CD4-positive, alpha-beta T cell (primary cell): ENCODE results near the gene IGF1R. TPM values are rescaled to one million over a fixed set of nuclear protein-coding genes. Genes with fewer than 3 reads are reported as not detected.

Experiments used
- ATAC-seq: fragments of 200-7000 bp; cut with Tn5 transposase; one replicate; pipeline ENCODE4 v1.10.0; 2022; ENCODE audit warnings: mild to moderate bottlenecking; ENCODE audit not compliant: poor library complexity
- CTCF ChIA-PET: fragments of 350-600 bp; sonication (Branson Sonifier 250); formaldehyde crosslinking; loops from one replicate; lab custom pipeline; 2021; ENCODE audit warnings: antibody characterized with exemption, inconsistent platforms; lab: Charles Lee
- POLR2A ChIA-PET: fragments of 350-600 bp; sonication (Branson Sonifier 250); formaldehyde crosslinking; loops from one replicate; lab custom pipeline; 2021; ENCODE audit warnings: antibody characterized with exemption, inconsistent platforms; lab: Charles Lee
- DNase-seq, 14 experiments: peaks; one replicate each; pipeline ENCODE4 v3.0.0-alpha.2; 2013 to 2020; ENCODE audit warnings: mixed read lengths in 2 of 14
- H3K27ac ChIP-seq, 2 donors: one replicate each; pipeline versions ENCODE4 v1.5.1 to v1.7.0; 2013; ENCODE audit warnings: low read length in 2 of 2, low read depth in 1 of 2, mild to moderate bottlenecking in 1 of 2
- H3K27me3 ChIP-seq, 2 experiments: 1 replicate in 1 of 2; 2 replicates in 1 of 2; pipeline versions ENCODE4 v1.6.1 to v1.7.0; 2013; ENCODE audit warnings: low read length in 2 of 2, control low read depth in 1 of 2, mild to moderate bottlenecking in 1 of 2, moderate library complexity in 1 of 2; ENCODE audit not compliant: insufficient read depth in 2 of 2, control insufficient read depth in 1 of 2
- H3K36me3 ChIP-seq: one replicate; pipeline ENCODE4 v1.6.1; 2013; ENCODE audit warnings: low read length, control low read depth; ENCODE audit not compliant: insufficient read depth
- H3K4me1 ChIP-seq: one replicate; pipeline ENCODE4 v1.6.1; 2013; ENCODE audit warnings: low read length, control low read depth; ENCODE audit not compliant: insufficient read depth
- H3K4me3 ChIP-seq: one replicate; pipeline ENCODE4 v1.5.1; 2013; ENCODE audit warnings: mild to moderate bottlenecking, low read length, moderate library complexity
- H3K9me3 ChIP-seq, 2 experiments: 1 replicate in 1 of 2; 2 replicates in 1 of 2; pipeline versions ENCODE4 v1.6.1 to v1.7.0; 2013; ENCODE audit warnings: low read length in 2 of 2, mild to moderate bottlenecking in 2 of 2, control low read depth in 1 of 2, moderate library complexity in 1 of 2; ENCODE audit not compliant: control insufficient read depth in 1 of 2, insufficient read depth in 1 of 2
- H3K27ac Mint-ChIP-seq: one replicate; pipeline ENCODE4 v1.8.0; 2020; ENCODE audit warnings: mixed read lengths
- H3K27me3 Mint-ChIP-seq: one replicate; pipeline ENCODE4 v1.8.0; 2021; ENCODE audit warnings: mixed read lengths
- H3K36me3 Mint-ChIP-seq: one replicate; pipeline ENCODE4 v1.8.0; 2021; ENCODE audit warnings: low read depth, mixed read lengths
- H3K4me1 Mint-ChIP-seq: one replicate; pipeline ENCODE4 v1.8.0; 2021; ENCODE audit warnings: low read depth, mixed read lengths
- H3K4me3 Mint-ChIP-seq: one replicate; pipeline ENCODE4 v1.8.0; 2020; ENCODE audit warnings: mild to moderate bottlenecking, mixed read lengths
- H3K9me3 Mint-ChIP-seq: one replicate; pipeline ENCODE4 v1.8.0; 2020; ENCODE audit warnings: mixed read lengths
- intact Hi-C, 2 experiments: fragments of 100-400 bp; cut with DNase I in 1 of 2; cut with micrococcal nuclease in 1 of 2; formaldehyde crosslinking; loops; one replicate each; pipeline versions ENCODE4 v1.15.1 to v1.9.0; 2023 to 2025; cut with DNase I, micrococcal nuclease
- total RNA-seq, 174 experiments: library from RNA in 2 of 174; stranded (reverse) in 2 of 174; gene quantifications; one replicate each; pipeline ENCODE4 v1.2.3 and lab custom pipeline; 2021 to 2026
- TF ChIP-seq, protein P1 (sequence below): fragments of 200-600 bp; IDR thresholded peaks from one replicate; pipeline ENCODE4 v1.8.0; 2022; ENCODE audit warnings: antibody characterized with exemption, mild to moderate bottlenecking

Gene IGF1R
- total RNA-seq, 2 experiments from 2014 or later, result 39.2 to 40.3 TPM

DNA sequence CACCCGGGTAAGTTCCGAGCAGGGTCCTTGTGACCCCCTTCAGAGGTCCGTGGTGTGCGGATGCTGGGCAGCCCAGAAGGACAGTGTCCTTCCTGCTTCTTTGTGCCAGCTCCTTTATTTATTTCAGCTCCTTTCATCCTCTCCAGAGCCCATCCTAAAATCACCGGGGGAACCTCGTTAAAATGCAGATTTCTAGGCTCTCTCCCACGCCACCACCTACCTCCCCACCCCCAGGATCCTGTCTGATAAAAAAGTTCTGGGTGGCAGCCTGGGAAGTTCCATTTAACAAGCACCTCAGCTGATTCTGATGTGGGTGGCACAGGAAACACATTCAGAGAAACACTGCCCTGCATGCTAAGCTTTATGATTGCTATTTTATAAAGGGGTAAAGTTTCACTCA lies 12.5 kb upstream of the IGF1R start:
- CTCF ChIA-PET, result no interaction called here
- no peak overlapping the region for H3K27ac Mint-ChIP-seq
- H3K4me3 Mint-ChIP-seq, result peak overlapping the region; percentile 39
- H3K9me3 Mint-ChIP-seq, result no peaks in the 10 kb centered on the region
- Histone ChIP-seq H3K4me1 (peaks cover 9% of the 10 kb centered on the region), H3K27me3 (no peaks in the 10 kb centered on the region), H3K9me3 (no peaks in the 10 kb centered on the region), H3K36me3 (no peaks in the 10 kb centered on the region), H3K4me3 (no peak overlapping the region), H3K27ac (no peak overlapping the region)
- peak; percentile 48 for ATAC-seq
- intact Hi-C loops, result no loop called here
- POLR2A ChIA-PET, result interaction anchor here (1.0 to 4.6 kb wide), 3 partner anchors 11 to 35 kb away, joined by 3 to 38 read pairs (median 7); partner anchors contain the start of gene IGF1R
- peaks cover 9% of the 10 kb centered on the region for H3K27me3 Mint-ChIP-seq
- H3K4me1 Mint-ChIP-seq, result peaks cover 14% of the 10 kb centered on the region
- H3K36me3 Mint-ChIP-seq, result no peaks in the 10 kb centered on the region
- peak in 3 of 14 experiments; percentile 12 to 29 (median 20) for DNase-seq
- TF ChIP-seq, protein P1, sequence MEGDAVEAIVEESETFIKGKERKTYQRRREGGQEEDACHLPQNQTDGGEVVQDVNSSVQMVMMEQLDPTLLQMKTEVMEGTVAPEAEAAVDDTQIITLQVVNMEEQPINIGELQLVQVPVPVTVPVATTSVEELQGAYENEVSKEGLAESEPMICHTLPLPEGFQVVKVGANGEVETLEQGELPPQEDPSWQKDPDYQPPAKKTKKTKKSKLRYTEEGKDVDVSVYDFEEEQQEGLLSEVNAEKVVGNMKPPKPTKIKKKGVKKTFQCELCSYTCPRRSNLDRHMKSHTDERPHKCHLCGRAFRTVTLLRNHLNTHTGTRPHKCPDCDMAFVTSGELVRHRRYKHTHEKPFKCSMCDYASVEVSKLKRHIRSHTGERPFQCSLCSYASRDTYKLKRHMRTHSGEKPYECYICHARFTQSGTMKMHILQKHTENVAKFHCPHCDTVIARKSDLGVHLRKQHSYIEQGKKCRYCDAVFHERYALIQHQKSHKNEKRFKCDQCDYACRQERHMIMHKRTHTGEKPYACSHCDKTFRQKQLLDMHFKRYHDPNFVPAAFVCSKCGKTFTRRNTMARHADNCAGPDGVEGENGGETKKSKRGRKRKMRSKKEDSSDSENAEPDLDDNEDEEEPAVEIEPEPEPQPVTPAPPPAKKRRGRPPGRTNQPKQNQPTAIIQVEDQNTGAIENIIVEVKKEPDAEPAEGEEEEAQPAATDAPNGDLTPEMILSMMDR, result no peak

DNA sequence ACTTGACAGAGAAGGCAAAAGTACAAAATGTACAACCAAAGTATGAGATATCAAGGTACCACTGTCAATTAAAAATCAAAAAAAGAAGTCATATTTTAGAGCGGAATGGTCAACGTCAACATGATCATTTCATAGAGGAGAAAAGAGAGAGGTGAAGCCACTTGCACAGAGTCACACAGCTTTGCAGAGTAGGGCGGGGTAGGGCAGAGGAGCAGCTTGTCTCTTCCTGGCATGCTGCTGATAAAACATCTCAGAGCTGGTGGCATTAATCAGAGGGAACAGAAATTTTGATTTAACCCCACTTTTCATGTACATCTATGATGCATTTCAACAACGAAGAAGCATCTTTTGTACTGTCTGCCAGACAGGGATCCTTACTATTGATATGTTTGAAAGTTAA lies 5.2 kb upstream of the IGF1R start:
- intact Hi-C loops, result loop anchor here in 1 of 2 experiments (5.0 to 10.0 kb wide), 2 partner anchors 41 to 688 kb away; no protein-coding TSS in a partner anchor
- peaks cover 6% of the 10 kb centered on the region for H3K36me3 Mint-ChIP-seq
- peaks cover 9% of the 10 kb centered on the region for H3K4me1 Mint-ChIP-seq
- CTCF ChIA-PET, result no interaction called here
- DNase-seq (no peak), ATAC-seq (no peak)
- H3K27ac Mint-ChIP-seq, result no peak overlapping the region
- Histone ChIP-seq H3K4me1 (peaks cover 8% of the 10 kb centered on the region), H3K9me3 (no peaks in the 10 kb centered on the region), H3K27me3 (no peaks in the 10 kb centered on the region), H3K4me3 (no peak overlapping the region), H3K27ac (no peak overlapping the region), H3K36me3 (no peaks in the 10 kb centered on the region)
- POLR2A ChIA-PET, result no interaction called here
- TF ChIP-seq, protein P1, result no peak
- H3K9me3 Mint-ChIP-seq, result no peaks in the 10 kb centered on the region
- H3K27me3 Mint-ChIP-seq, result peaks cover 27% of the 10 kb centered on the region
- H3K4me3 Mint-ChIP-seq, result no peak overlapping the region

DNA sequence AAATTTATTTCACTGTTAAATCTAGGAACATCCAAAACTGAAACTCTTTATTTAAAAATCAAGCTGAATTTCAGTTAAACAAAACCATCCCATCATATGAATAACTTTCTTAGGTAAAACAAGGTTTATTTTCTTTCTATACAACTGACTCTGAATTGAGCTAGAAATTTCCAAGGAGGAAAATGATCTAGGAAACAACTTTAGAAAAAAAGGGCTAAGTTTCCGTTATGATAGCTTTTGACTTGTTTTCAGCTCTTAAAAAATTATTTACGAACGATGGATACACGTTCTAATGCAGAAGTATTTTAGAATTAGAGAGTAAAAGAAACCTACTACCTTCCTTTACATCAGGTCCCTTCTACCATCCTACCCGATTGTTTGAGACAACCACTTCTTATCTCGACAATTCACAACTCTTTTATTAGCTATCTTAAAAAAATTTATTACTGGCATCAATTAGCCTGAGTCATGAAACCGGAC lies 1.8 kb upstream of the IGF1R start:
- H3K27me3 Mint-ChIP-seq, result peaks cover 24% of the 10 kb centered on the region
- Histone ChIP-seq H3K4me1 (peaks cover 28% of the 10 kb centered on the region), H3K27ac (no peak overlapping the region), H3K27me3 (peaks cover 13 to 15% of the 10 kb centered on the region in 2 experiments), H3K9me3 (peaks cover 0 to 13% of the 10 kb centered on the region in 2 experiments), H3K4me3 (peak overlapping the region; percentile 77), H3K36me3 (no peaks in the 10 kb centered on the region)
- H3K36me3 Mint-ChIP-seq, result peaks cover 23% of the 10 kb centered on the region
- H3K27ac Mint-ChIP-seq, result peak overlapping the region; percentile 91
- H3K4me1 Mint-ChIP-seq, result peaks cover 19% of the 10 kb centered on the region
- no peaks in the 10 kb centered on the region for H3K9me3 Mint-ChIP-seq
- DNase-seq (no peak), ATAC-seq (no peak)
- POLR2A ChIA-PET, result interaction anchor here (0.9 to 4.3 kb wide), 15 partner anchors 10 to 1279 kb away, joined by 3 to 49 read pairs (median 5); no protein-coding TSS in a partner anchor
- peak overlapping the region; percentile 89 for H3K4me3 Mint-ChIP-seq
- TF ChIP-seq, protein P1, result no peak
- CTCF ChIA-PET, result interaction anchor here (1.0 to 1.5 kb wide), 5 partner anchors 9 to 204 kb away, joined by 3 to 6 read pairs (median 5); no protein-coding TSS in a partner anchor
- intact Hi-C loops, result loop anchor here in 1 of 2 experiments (5.0 to 10.0 kb wide), 3 partner anchors 692 to 1696 kb away; partner anchors contain the start of genes ADAMTS17 and MEF2A
